GM12878 (cell line): ENCODE measurements around the gene FAM193B. TPM values are rescaled to one million over a fixed set of nuclear protein-coding genes. Genes with fewer than 3 reads are reported as not detected.

Source experiments
- ATAC-seq: fragments of 200-7000 bp; cut with Tn5 transposase; 3 replicates; pipeline ENCODE4 v1.9.1; 2020; ENCODE audit warnings: mild to moderate bottlenecking, moderate library complexity
- BruUV-seq: library from RNA; stranded (reverse); fragments of 400-500 nt; replicated peaks from 2 replicates; lab custom pipeline; 2021; lab: Mats Ljungman, UMichigan
- CTCF ChIA-PET: fragments of 300-600 bp; sonication (Branson Sonifier 250); formaldehyde crosslinking; extraction: SDS; loops from one replicate; lab custom pipeline; 2021; ENCODE audit warnings: inconsistent platforms; lab: Yijun Ruan, JAX
- POLR2A ChIA-PET: fragments of 350-600 bp; formaldehyde crosslinking; extraction: SDS; loops from one replicate; lab custom pipeline; 2021; ENCODE audit warnings: inconsistent platforms; lab: Charles Lee
- RAD21 ChIA-PET: fragments of 300-600 bp; sonication (Branson Sonifier 250); formaldehyde crosslinking; loops from one replicate; lab custom pipeline; 2023; ENCODE audit warnings: antibody characterized with exemption; ENCODE audit not compliant: unreplicated experiment; lab: Charles Lee
- SMC1A ChIA-PET: fragments of 300-600 bp; sonication (Branson Sonifier 250); formaldehyde crosslinking; loops from one replicate; lab custom pipeline; 2023; ENCODE audit not compliant: unreplicated experiment, uncharacterized antibody; lab: Charles Lee
- DNase-seq: peaks from one replicate; pipeline ENCODE4 v3.0.0-alpha.2; 2011; ENCODE audit warnings: low read depth, low spot score
- FAIRE-seq: peaks from 3 replicates; lab custom pipeline; 2011; peaks lifted over from hg19 to GRCh38; lab: Jason Lieb, UNC
- H2AFZ ChIP-seq: 2 replicates; pipeline ENCODE4 v1.6.0; 2011; ENCODE audit warnings: low read depth, low read length, control low read depth; ENCODE audit not compliant: control insufficient read depth
- H3K27ac ChIP-seq: 2 replicates; pipeline ENCODE4 v1.5.1; 2011; ENCODE audit warnings: control low read depth; ENCODE audit not compliant: control insufficient read depth, insufficient read depth
- H3K27me3 ChIP-seq, 2 experiments: replicated peaks in 1 of 2; 2 replicates each; pipeline versions ENCODE4 v1.6.0 to v1.6.1; 2011; ENCODE audit warnings: low read length in 1 of 2; ENCODE audit not compliant: control insufficient read depth in 2 of 2, insufficient read depth in 2 of 2
- H3K36me3 ChIP-seq, 2 experiments: 2 replicates each; pipeline ENCODE4 v1.5.1; 2011; ENCODE audit warnings: low read length in 1 of 2; ENCODE audit not compliant: control insufficient read depth in 2 of 2, insufficient read depth in 2 of 2
- H3K4me1 ChIP-seq: 2 replicates; pipeline ENCODE4 v1.6.1; 2011; ENCODE audit warnings: mild to moderate bottlenecking, low read length, moderate library complexity, mixed read lengths; ENCODE audit not compliant: control insufficient read depth, insufficient read depth
- H3K4me2 ChIP-seq: 2 replicates; pipeline ENCODE4 v1.6.0; 2011; ENCODE audit warnings: control low read depth; ENCODE audit not compliant: control insufficient read depth, insufficient read depth
- H3K4me3 ChIP-seq: fragments of 200-600 bp; sonication (generic); 2 replicates; pipeline ENCODE4 v1.5.1; 2016
- H3K79me2 ChIP-seq: 2 replicates; pipeline ENCODE4 v1.6.0; 2011; ENCODE audit warnings: low read length; ENCODE audit not compliant: control insufficient read depth, insufficient read depth
- H3K9ac ChIP-seq: 2 replicates; pipeline ENCODE4 v1.8.0; 2011; ENCODE audit warnings: low read length, control low read depth, mixed read lengths; ENCODE audit not compliant: control insufficient read depth, insufficient read depth
- H3K9me3 ChIP-seq: replicated peaks from 3 replicates; pipeline ENCODE4 v1.5.1; 2011; ENCODE audit warnings: mild to moderate bottlenecking, low read length; ENCODE audit not compliant: control insufficient read depth, insufficient read depth
- H4K20me1 ChIP-seq: 2 replicates; pipeline ENCODE4 v1.6.0; 2011; ENCODE audit not compliant: control insufficient read depth, insufficient read depth
- BCL3 ChIP-seq: IDR thresholded peaks from 2 replicates; pipeline ENCODE4 v1.6.1; 2011; ENCODE audit warnings: borderline replicate concordance, low read depth, mild to moderate bottlenecking, moderate library complexity, low read length; ENCODE audit not compliant: insufficient read depth, poor library complexity, severe bottlenecking
- CHD1 ChIP-seq: IDR thresholded peaks from 2 replicates; pipeline ENCODE4 v1.6.1; 2012; ENCODE audit warnings: low read depth, low read length, improper control_type of control experiment
- SUZ12 ChIP-seq: fragments of 200-600 bp; sonication (generic); IDR thresholded peaks from one replicate; pipeline ENCODE4 v1.6.1; 2018; ENCODE audit warnings: antibody characterized with exemption, mild to moderate bottlenecking; ENCODE audit not compliant: unreplicated experiment
- WGBS: methylation state at CpG from one replicate; pipeline ENCODE4 v1.1.6; 2016; ENCODE audit warnings: low lambda C conversion rate; ENCODE audit not compliant: insufficient replicate concordance, insufficient coverage; ENCODE audit errors: missing lambda C conversion rate; 5-methylcytosine and 5-hydroxymethylcytosine counted together
- in situ Hi-C: fragments of 300-500 bp; cut with MboI; formaldehyde crosslinking; loops from 9 replicates; pipeline ENCODE4 v1.14.3; 2018; ENCODE audit warnings: mixed read lengths
- intact Hi-C: fragments of 100-400 bp; cut with micrococcal nuclease; formaldehyde crosslinking; loops from one replicate; pipeline ENCODE4 v1.14.2; 2022; ENCODE audit not compliant: unreplicated experiment
- polyA plus RNA-seq, 11 experiments: library from polyadenylated mRNA; depleted of rRNA in 4 of 11; unstranded in 6 of 11; stranded (reverse) in 5 of 11; fragments of >200 nt; fragmentation: Nextera tagmentation in 4 of 11; fragmentation: Illumina TruSeq in 1 of 11; extraction: Ambion mirVana in 4 of 11; extraction: Trizol in 1 of 11; gene quantifications; 1 replicate in 1 of 11; 2 replicates in 10 of 11; pipeline versions ENCODE4 v1.2.1 to v1.2.3, GENCODE V29; 2011 to 2016; ENCODE audit warnings: inconsistent platforms in 2 of 11, missing spikeins in 2 of 11, low read depth in 1 of 11
- total RNA-seq, 4 experiments: library from RNA; depleted of rRNA in 3 of 4; stranded (reverse); fragments of >200 nt in 3 of 4; fragmentation: Illumina TruSeq in 1 of 4; extraction: Trizol in 1 of 4; gene quantifications; 2 replicates each; pipeline versions ENCODE4 v1.2.1 to v1.2.3, GENCODE V29; 2013 to 2021

Gene FAM193B
- total and polyA plus RNA-seq, 10 of the 15 experiments (the other 5 are each of a cell fraction or from before 2014, with no cell fraction given) = 3.3 to 47.0 (median 25.1) TPM

- ATAC-seq (no peak), FAIRE-seq (no peak), DNase-seq (no peak)
- SMC1A ChIA-PET = interaction anchor here (0.6 to 1.6 kb wide), 3 partner anchors 12 to 76 kb away, joined by 3 read pairs; no protein-coding TSS in a partner anchor
- Histone ChIP-seq H3K9me3 (no peaks in the 10 kb centered on the region), H3K36me3 (peaks cover 0 to 9% of the 10 kb centered on the region in 2 experiments; a peak in 1 of 4 replicates), H4K20me1 (no peaks in the 10 kb centered on the region), H2AFZ (no peak overlapping the region), H3K4me2 (no peak overlapping the region), H3K9ac (no peak overlapping the region), H3K79me2 (peaks cover 4% of the 10 kb centered on the region), H3K4me1 (no peaks in the 10 kb centered on the region), H3K4me3 (no peak overlapping the region), H3K27ac (no peak overlapping the region), H3K27me3 (no peaks in the 10 kb centered on the region)
- RAD21 ChIA-PET = interaction anchor here (1.6 kb wide), 1 partner anchor 25 kb away, joined by 3 read pairs; no protein-coding TSS in a partner anchor
- 92% methylated on average over 1 of the region's 1 CpG for WGBS
- CTCF ChIA-PET = interaction anchor here (1.0 to 1.7 kb wide), 2 partner anchors 36 to 45 kb away, joined by 3 to 4 read pairs; partner anchors contain the start of gene DOK3
- in situ Hi-C loops = no loop called here
- peak; percentile 27 for TF ChIP-seq BCL3
- TF ChIP-seq CHD1 = no peak
- no peak for TF ChIP-seq SUZ12
- intact Hi-C loops = no loop called here
- BruUV-seq = no TSS peak
- POLR2A ChIA-PET = no interaction called here
Observed at GRCh38 chr5:177546258-177546741, 8.1 kb downstream of the FAM193B start.
